Measurements from ENCODE around the gene SLC35B3. TPM values are rescaled to one million over a fixed set of nuclear protein-coding genes. Genes with fewer than 3 reads are reported as not detected.

The SLC35B3 gene
- total and polyA plus RNA-seq, 2 donors (not counting 3 experiments of a cell fraction or from before 2014, with no cell fraction given): 11.9 to 21.5 TPM

DNA sequence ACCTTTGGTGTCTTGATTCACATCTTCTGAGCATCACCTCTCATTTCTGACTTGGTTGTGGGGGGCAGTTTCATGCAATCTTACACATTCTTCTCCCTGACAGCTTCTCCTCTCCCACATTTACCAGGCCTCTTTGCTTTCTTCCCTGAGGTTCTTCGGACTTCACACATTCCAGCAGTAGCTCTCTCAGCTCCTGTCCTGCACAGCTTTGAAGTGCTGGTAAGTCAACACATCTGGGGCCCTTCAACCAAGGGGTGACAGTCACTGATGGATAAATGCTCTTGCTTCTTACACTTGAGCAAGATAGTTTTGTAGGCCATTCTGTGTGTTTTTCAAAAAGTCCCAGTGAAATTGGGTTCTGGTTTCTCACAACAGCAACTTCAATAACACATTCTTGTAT is 2.5 kb upstream of the SLC35B3 start:
- intact Hi-C loops (cut with micrococcal nuclease): loop anchor here (10.0 kb wide), 1 partner anchor 1987 kb away; no protein-coding TSS in a partner anchor
- peaks cover 15% of the 10 kb centered on the region for H3K4me1 ChIP-seq (ENCODE audit: control insufficient read depth, extremely low read depth, insufficient read depth, low read length)
- H3K4me3 ChIP-seq (replicated peaks in 1 of 3; ENCODE audit: insufficient read depth in 1 of 3, low read depth in 1 of 3, low read length in 3 of 3): no peak overlapping the region

More for the DNA sequence above, 2.5 kb upstream of the SLC35B3 start:
- Histone ChIP-seq H4K20me1 (replicated peaks; ENCODE audit: control insufficient read depth, extremely low read depth, insufficient read depth, low read length) (no peaks in the 10 kb centered on the region), H3K4me2 (ENCODE audit: insufficient read depth, low read length) (no peak overlapping the region), H3K27ac (ENCODE audit: insufficient read depth, low read depth, low read length) (no peak overlapping the region), H2AFZ (ENCODE audit: low read depth, low read length) (no peak overlapping the region), H3K36me3 (ENCODE audit: control insufficient read depth in 2 of 2, extremely low read depth in 1 of 2, insufficient read depth in 2 of 2, low read length in 2 of 2) (no peaks in the 10 kb centered on the region), H3K27me3 (ENCODE audit: control insufficient read depth in 2 of 2, insufficient read depth in 2 of 2, low read length in 2 of 2) (no peaks in the 10 kb centered on the region), H3K9me3 (replicated peaks; ENCODE audit: control insufficient read depth, insufficient read depth, low read length) (no peaks in the 10 kb centered on the region), H3K9me1 (replicated peaks; ENCODE audit: control insufficient read depth, extremely low read depth, insufficient read depth, low read length) (no peaks in the 10 kb centered on the region), H3K9ac (replicated peaks; ENCODE audit: extremely low read depth, insufficient read depth, low read length) (no peak overlapping the region), H3K79me2 (ENCODE audit: control insufficient read depth, insufficient read depth, low read length) (peaks cover 24% of the 10 kb centered on the region)
- dilution Hi-C loops (cut with MboI; ENCODE audit: extremely low pct_ligation_motif_present, low sequenced_read_pairs): no loop called here
- TF ChIP-seq MAX (IDR thresholded peaks at IDR 0.05; ENCODE audit: insufficient read depth, insufficient read length): no peak
- no peak for TF ChIP-seq GATA2 (IDR thresholded peaks at IDR 0.05; ENCODE audit: insufficient read depth, insufficient read length, low read depth, low read length)
- no peak for TF ChIP-seq POLR2A (IDR thresholded peaks at IDR 0.05; ENCODE audit: low read depth, low read length)
- TF ChIP-seq MYC (IDR thresholded peaks at IDR 0.05; ENCODE audit: low read depth, low read length): no peak
- no peak for TF ChIP-seq EZH2 (IDR thresholded peaks at IDR 0.05; ENCODE audit: borderline replicate concordance, low read depth, low read length, severe bottlenecking)
- TF ChIP-seq JUN (IDR thresholded peaks at IDR 0.05; ENCODE audit: borderline replicate concordance, insufficient read depth, insufficient read length, low read depth): no peak
- no peak for TF ChIP-seq POLR2AphosphoS5 (IDR thresholded peaks at IDR 0.05; ENCODE audit: insufficient read depth, low read depth, low read length)
- no peak for TF ChIP-seq CTCF (IDR thresholded peaks at IDR 0.05; ENCODE audit: extremely low read depth in 1 of 2, insufficient read depth in 1 of 2, low read depth in 1 of 2, low read length in 2 of 2)
- TF ChIP-seq FOS (IDR thresholded peaks at IDR 0.05; ENCODE audit: borderline replicate concordance, insufficient read depth, low read length): no peak
- DNase-seq (ENCODE audit: low read depth, low spot score): no peak
- BruUV-seq (replicated peaks): no TSS peak
- FAIRE-seq: no peak
- ChIA-PET CTCF (no interaction called here), POLR2A (no interaction called here)

All from endothelial cell of umbilical vein (primary cell).